Trophoblast cell (in vitro differentiated cells and primary cell): ENCODE measurements around the gene TMEM82.

Experiments used
- DNase-seq, 2 donors: peaks; one replicate each; pipeline ENCODE4 v3.0.0-alpha.2; 2016
- H2AFZ ChIP-seq: 2 replicates; pipeline ENCODE4 v1.6.1; 2013; ENCODE audit warnings: low read length, moderate library complexity, mild to moderate bottlenecking; ENCODE audit not compliant: insufficient read depth, poor library complexity
- H2AK5ac ChIP-seq: 2 replicates; pipeline ENCODE4 v1.6.1; 2013; ENCODE audit warnings: mild to moderate bottlenecking, low read length
- H2BK120ac ChIP-seq: 2 replicates; pipeline ENCODE4 v1.6.1; 2013; ENCODE audit warnings: low read length, mild to moderate bottlenecking, moderate library complexity; ENCODE audit not compliant: insufficient read depth, poor library complexity
- H2BK12ac ChIP-seq: 2 replicates; pipeline ENCODE4 v1.6.1; 2013; ENCODE audit warnings: mild to moderate bottlenecking, low read length, moderate library complexity
- H2BK5ac ChIP-seq: 2 replicates; pipeline ENCODE4 v1.6.1; 2013; ENCODE audit warnings: low read length, low read depth, moderate library complexity, mild to moderate bottlenecking; ENCODE audit not compliant: poor library complexity
- H3K14ac ChIP-seq: 2 replicates; pipeline ENCODE4 v1.6.1; 2013; ENCODE audit warnings: mild to moderate bottlenecking, low read length
- H3K18ac ChIP-seq: 2 replicates; pipeline ENCODE4 v1.6.1; 2013; ENCODE audit warnings: mild to moderate bottlenecking, low read length
- H3K23ac ChIP-seq: 2 replicates; pipeline ENCODE4 v1.6.1; 2013; ENCODE audit warnings: low read length
- H3K27ac ChIP-seq: 2 replicates; pipeline ENCODE4 v1.5.1; 2013; ENCODE audit warnings: low read depth, mild to moderate bottlenecking, inconsistent platforms, low read length, moderate library complexity
- H3K27me3 ChIP-seq: 2 replicates; pipeline ENCODE4 v1.6.1; 2013; ENCODE audit warnings: inconsistent platforms, mild to moderate bottlenecking, low read length, moderate library complexity; ENCODE audit not compliant: insufficient read depth
- H3K36me3 ChIP-seq, 2 experiments: 1 replicate in 1 of 2; 2 replicates in 1 of 2; pipeline ENCODE4 v1.6.1; 2013; ENCODE audit warnings: low read length in 2 of 2, mild to moderate bottlenecking in 2 of 2, moderate library complexity in 1 of 2; ENCODE audit not compliant: insufficient read depth in 2 of 2, control insufficient read depth in 1 of 2
- H3K4ac ChIP-seq: 2 replicates; pipeline ENCODE4 v1.6.1; 2013; ENCODE audit warnings: low read depth, mild to moderate bottlenecking, low read length, moderate library complexity
- H3K4me1 ChIP-seq, 2 experiments: 1 replicate in 1 of 2; 2 replicates in 1 of 2; pipeline ENCODE4 v1.6.1; 2013; ENCODE audit warnings: low read length in 2 of 2, mild to moderate bottlenecking in 2 of 2, moderate library complexity in 1 of 2; ENCODE audit not compliant: insufficient read depth in 2 of 2, control insufficient read depth in 1 of 2
- H3K4me2 ChIP-seq: 2 replicates; pipeline ENCODE4 v1.6.1; 2013; ENCODE audit warnings: inconsistent platforms, mild to moderate bottlenecking, low read length, moderate library complexity
- H3K4me3 ChIP-seq: 2 replicates; pipeline ENCODE4 v1.5.1; 2013; ENCODE audit warnings: mild to moderate bottlenecking, low read depth, low read length, inconsistent platforms
- H3K79me1 ChIP-seq: one replicate; pipeline ENCODE4 v1.6.1; 2013; ENCODE audit warnings: low read length
- H3K79me2 ChIP-seq: 2 replicates; pipeline ENCODE4 v1.6.1; 2013; ENCODE audit warnings: low read length, mild to moderate bottlenecking; ENCODE audit not compliant: control insufficient read depth, insufficient read depth, poor library complexity
- H3K9ac ChIP-seq: 2 replicates; pipeline ENCODE4 v1.6.1; 2013; ENCODE audit warnings: mild to moderate bottlenecking, low read length
- H3K9me3 ChIP-seq: 2 replicates; pipeline ENCODE4 v1.6.1; 2013; ENCODE audit warnings: low read depth, mild to moderate bottlenecking, control low read depth, inconsistent platforms, low read length; ENCODE audit not compliant: insufficient read depth
- H4K12ac ChIP-seq: 2 replicates; pipeline ENCODE4 v1.6.1; 2013; ENCODE audit warnings: low read depth, mild to moderate bottlenecking, low read length, moderate library complexity
- H4K8ac ChIP-seq: 2 replicates; pipeline ENCODE4 v1.6.1; 2013; ENCODE audit warnings: low read depth, mild to moderate bottlenecking, low read length, moderate library complexity
- H4K91ac ChIP-seq: one replicate; pipeline ENCODE4 v1.6.1; 2013; ENCODE audit warnings: low read depth, mild to moderate bottlenecking, low read length, moderate library complexity
- WGBS: extraction: QIAGEN DNeasy Blood & Tissue Kit; methylation state at CpG from one replicate; pipeline ENCODE4 v1.1.7; 2013; ENCODE audit warnings: missing lambda C conversion rate; ENCODE audit not compliant: insufficient read length, insufficient coverage; ENCODE audit errors: extremely low coverage; 5-methylcytosine and 5-hydroxymethylcytosine counted together

Gene TMEM82

DNA sequence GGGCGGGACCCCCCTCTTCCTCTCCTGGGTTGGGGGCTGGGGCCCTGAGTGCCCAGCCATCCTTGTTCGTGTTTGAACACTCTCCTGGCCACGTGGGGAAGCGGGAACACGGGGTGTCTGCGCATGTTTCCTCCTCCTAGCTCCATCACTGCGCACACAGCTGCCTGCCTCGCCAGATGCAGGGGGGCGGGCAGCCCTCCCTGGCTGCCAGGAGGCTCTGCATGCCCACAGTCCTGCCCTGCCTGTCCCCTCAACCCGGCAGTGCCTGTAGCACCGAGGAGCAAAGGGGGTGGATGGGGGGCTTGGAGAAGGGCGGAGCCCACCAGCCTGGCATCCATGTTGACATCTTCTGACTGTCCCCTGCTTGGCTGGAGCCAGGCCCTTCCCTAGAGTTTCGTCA, 8.0 kb upstream of the TMEM82 start:
- H3K27ac ChIP-seq = no peak overlapping the region
- peak overlapping the region; percentile 1 for H2BK120ac ChIP-seq
- no peak overlapping the region for H2BK12ac ChIP-seq
- H4K91ac ChIP-seq = peak overlapping the region; percentile 3
- no peak overlapping the region for H2AK5ac ChIP-seq
- peaks cover 48 to 51% of the 10 kb centered on the region in 2 experiments for H3K36me3 ChIP-seq
- H3K4me3 ChIP-seq = no peak overlapping the region
- peaks cover 2% of the 10 kb centered on the region for H3K9me3 ChIP-seq
- H2BK5ac ChIP-seq = no peak overlapping the region
- no peak overlapping the region for H4K8ac ChIP-seq
- peak overlapping the region; percentile 13 for H3K18ac ChIP-seq
- WGBS = no CpG with 5 or more reads among the region's 13 CpGs
- no peak overlapping the region for H4K12ac ChIP-seq
- peak overlapping the region; percentile 7 for H3K14ac ChIP-seq
- no peaks in the 10 kb centered on the region for H3K79me2 ChIP-seq
- no peak overlapping the region for H3K4me2 ChIP-seq
- no peak overlapping the region for H3K9ac ChIP-seq
- H3K27me3 ChIP-seq = no peaks in the 10 kb centered on the region
- H3K79me1 ChIP-seq = peaks cover 9% of the 10 kb centered on the region
- DNase-seq = no peak
- H3K4ac ChIP-seq = no peak overlapping the region
- H3K23ac ChIP-seq = no peak overlapping the region
- no peak overlapping the region for H2AFZ ChIP-seq
- peaks cover 20 to 23% of the 10 kb centered on the region in 2 experiments for H3K4me1 ChIP-seq

GRCh38 chr1:15734901-15735300, 7.4 kb upstream of the TMEM82 start:
- Histone ChIP-seq H3K23ac (no peak overlapping the region), H2BK12ac (no peak overlapping the region), H3K18ac (no peak overlapping the region), H3K79me1 (peaks cover 9% of the 10 kb centered on the region), H3K4me1 (peaks cover 20 to 23% of the 10 kb centered on the region in 2 experiments), H3K27ac (no peak overlapping the region), H3K14ac (no peak overlapping the region), H4K12ac (no peak overlapping the region), H3K4me3 (no peak overlapping the region), H3K9me3 (peaks cover 2% of the 10 kb centered on the region), H3K79me2 (no peaks in the 10 kb centered on the region), H3K27me3 (no peaks in the 10 kb centered on the region), H2AFZ (no peak overlapping the region), H4K91ac (no peak overlapping the region), H3K9ac (no peak overlapping the region), H3K4me2 (no peak overlapping the region), H3K36me3 (peaks cover 42 to 46% of the 10 kb centered on the region in 2 experiments), H4K8ac (no peak overlapping the region), H2BK120ac (no peak overlapping the region), H2AK5ac (no peak overlapping the region), H2BK5ac (peak overlapping the region; percentile 3), H3K4ac (no peak overlapping the region)
- DNase-seq = peak; percentile 92 to 94
- WGBS = no CpG with 5 or more reads among the region's 17 CpGs

- Histone ChIP-seq H3K4me3 (no peak overlapping the region), H3K79me1 (peaks cover 9% of the 10 kb centered on the region), H3K36me3 (peaks cover 39 to 43% of the 10 kb centered on the region in 2 experiments), H2AK5ac (no peak overlapping the region), H2BK12ac (peak overlapping the region; percentile 16), H3K14ac (peak overlapping the region; percentile 9), H4K12ac (no peak overlapping the region), H3K4ac (no peak overlapping the region), H2BK120ac (peak overlapping the region; percentile 13), H3K9me3 (peaks cover 2% of the 10 kb centered on the region), H3K18ac (peak overlapping the region; percentile 23), H3K79me2 (no peaks in the 10 kb centered on the region), H3K4me1 (peaks cover 20 to 23% of the 10 kb centered on the region in 2 experiments), H3K9ac (no peak overlapping the region), H2AFZ (no peak overlapping the region), H2BK5ac (peak overlapping the region; percentile 3), H4K91ac (no peak overlapping the region), H3K27ac (no peak overlapping the region), H4K8ac (no peak overlapping the region), H3K4me2 (no peak overlapping the region), H3K27me3 (no peaks in the 10 kb centered on the region), H3K23ac (no peak overlapping the region)
- DNase-seq = peak; percentile 47 to 52
- no CpG with 5 or more reads among the region's 12 CpGs for WGBS
Observed at GRCh38 chr1:15735304-15736037, 6.8 kb upstream of the TMEM82 start.

- Histone ChIP-seq H3K27ac (no peak within 1 kb of the TSS), H2BK12ac (peak within 1 kb of the TSS; percentile 16), H3K4ac (no peak within 1 kb of the TSS), H3K4me3 (no peak within 1 kb of the TSS), H3K23ac (no peak within 1 kb of the TSS), H2BK120ac (peak within 1 kb of the TSS; percentile 13), H3K9ac (no peak within 1 kb of the TSS), H3K14ac (peak within 1 kb of the TSS; percentile 9), H3K18ac (peak within 1 kb of the TSS; percentile 23), H4K91ac (peak within 1 kb of the TSS; percentile 11), H3K9me3 (peaks cover 2% of the 10 kb centered on the region), H3K79me2 (no peaks in the 10 kb centered on the region), H3K27me3 (no peaks in the 10 kb centered on the region), H3K4me1 (peaks cover 20 to 23% of the 10 kb centered on the region in 2 experiments), H2AFZ (no peak within 1 kb of the TSS), H3K4me2 (no peak within 1 kb of the TSS), H4K12ac (no peak within 1 kb of the TSS), H4K8ac (no peak within 1 kb of the TSS), H2AK5ac (peak within 1 kb of the TSS; percentile 32), H3K79me1 (peaks cover 9% of the 10 kb centered on the region), H3K36me3 (peaks cover 31 to 35% of the 10 kb centered on the region in 2 experiments), H2BK5ac (peak within 1 kb of the TSS; percentile 3)
- peak; percentile 42 to 63 for DNase-seq
- WGBS = no CpG with 5 or more reads among the region's 35 CpGs
Observed at GRCh38 chr1:15736038-15736891, 6.0 kb upstream of the TMEM82 start, which contains the start of gene SLC25A34. TSS of gene SLC25A34 (plus strand) at chr1:15736258. CDS start at chr1:15736486, 228 bp downstream.
